ENCODE measurements around the gene TECR.
"Not testable (repeated sequence)": the region's sequence is repeated elsewhere in the genome, so short reads cannot be mapped to it uniquely, and the experiment has no call there.

DNA sequence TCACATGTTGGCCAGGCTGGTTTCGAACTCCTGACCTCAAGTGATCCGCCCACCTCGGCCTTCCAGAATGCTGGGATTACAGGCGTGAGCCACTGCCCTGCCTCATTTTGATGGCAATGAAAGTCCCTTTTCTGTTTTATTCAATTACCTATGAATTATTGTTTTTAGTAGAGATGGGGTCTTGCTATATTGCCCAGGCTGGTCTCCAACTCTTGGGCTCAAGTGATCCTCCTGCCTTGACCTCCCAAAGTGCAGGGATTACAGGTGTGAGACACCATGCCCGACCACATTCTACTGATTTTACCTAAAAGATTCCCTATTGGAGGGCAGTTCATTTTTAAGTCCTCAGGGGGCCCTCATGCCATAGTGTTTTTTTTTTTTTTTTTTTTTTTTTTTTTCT, 12.6 kb downstream of the TECR start:
- TF ChIP-seq, protein P1, sequence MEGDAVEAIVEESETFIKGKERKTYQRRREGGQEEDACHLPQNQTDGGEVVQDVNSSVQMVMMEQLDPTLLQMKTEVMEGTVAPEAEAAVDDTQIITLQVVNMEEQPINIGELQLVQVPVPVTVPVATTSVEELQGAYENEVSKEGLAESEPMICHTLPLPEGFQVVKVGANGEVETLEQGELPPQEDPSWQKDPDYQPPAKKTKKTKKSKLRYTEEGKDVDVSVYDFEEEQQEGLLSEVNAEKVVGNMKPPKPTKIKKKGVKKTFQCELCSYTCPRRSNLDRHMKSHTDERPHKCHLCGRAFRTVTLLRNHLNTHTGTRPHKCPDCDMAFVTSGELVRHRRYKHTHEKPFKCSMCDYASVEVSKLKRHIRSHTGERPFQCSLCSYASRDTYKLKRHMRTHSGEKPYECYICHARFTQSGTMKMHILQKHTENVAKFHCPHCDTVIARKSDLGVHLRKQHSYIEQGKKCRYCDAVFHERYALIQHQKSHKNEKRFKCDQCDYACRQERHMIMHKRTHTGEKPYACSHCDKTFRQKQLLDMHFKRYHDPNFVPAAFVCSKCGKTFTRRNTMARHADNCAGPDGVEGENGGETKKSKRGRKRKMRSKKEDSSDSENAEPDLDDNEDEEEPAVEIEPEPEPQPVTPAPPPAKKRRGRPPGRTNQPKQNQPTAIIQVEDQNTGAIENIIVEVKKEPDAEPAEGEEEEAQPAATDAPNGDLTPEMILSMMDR (conservative IDR thresholded peaks at IDR 0.05; ENCODE audit: low read depth, low read length) = not testable (repeated sequence)
- not testable (repeated sequence) for TF ChIP-seq EZH2phosphoT487 (IDR thresholded peaks at IDR 0.05; ENCODE audit: borderline replicate concordance, low read length)
